ENCODE results near the gene PAM. TPM values are rescaled to one million over a fixed set of nuclear protein-coding genes. Genes with fewer than 3 reads are reported as not detected.

Gene PAM
- total and polyA plus RNA-seq, 2 donors (not counting 3 experiments of a cell fraction or from before 2014, with no cell fraction given): 118 to 176 TPM

- BruUV-seq (replicated peaks): no TSS peak
- no peaks in the 10 kb centered on the region for H4K20me1 ChIP-seq (replicated peaks; ENCODE audit: control insufficient read depth, extremely low read depth, insufficient read depth, low read length)
- H3K9ac ChIP-seq (replicated peaks; ENCODE audit: extremely low read depth, insufficient read depth, low read length): no peak overlapping the region
- DNase-seq (ENCODE audit: low read depth, low spot score): no peak
- no peaks in the 10 kb centered on the region for H3K27me3 ChIP-seq (ENCODE audit: control insufficient read depth in 2 of 2, insufficient read depth in 2 of 2, low read length in 2 of 2)
- H3K9me3 ChIP-seq (replicated peaks; ENCODE audit: control insufficient read depth, insufficient read depth, low read length): no peaks in the 10 kb centered on the region
- peaks cover 15% of the 10 kb centered on the region for H3K4me1 ChIP-seq (ENCODE audit: control insufficient read depth, extremely low read depth, insufficient read depth, low read length)
- CTCF ChIA-PET: interaction anchor here (1.1 to 4.3 kb wide), 6 partner anchors 10 to 149 kb away, joined by 3 to 15 read pairs (median 5); no protein-coding TSS in a partner anchor
- no peaks in the 10 kb centered on the region for H3K79me2 ChIP-seq (ENCODE audit: control insufficient read depth, insufficient read depth, low read length)
- no peak overlapping the region for H3K27ac ChIP-seq (ENCODE audit: insufficient read depth, low read depth, low read length)
- TF ChIP-seq MYC (IDR thresholded peaks at IDR 0.05; ENCODE audit: low read depth, low read length) (no peak), EZH2 (IDR thresholded peaks at IDR 0.05; ENCODE audit: borderline replicate concordance, low read depth, low read length, severe bottlenecking) (no peak)
- TF ChIP-seq, protein P1, sequence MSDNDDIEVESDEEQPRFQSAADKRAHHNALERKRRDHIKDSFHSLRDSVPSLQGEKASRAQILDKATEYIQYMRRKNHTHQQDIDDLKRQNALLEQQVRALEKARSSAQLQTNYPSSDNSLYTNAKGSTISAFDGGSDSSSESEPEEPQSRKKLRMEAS (IDR thresholded peaks at IDR 0.05; ENCODE audit: insufficient read depth, insufficient read length): no peak
- TF ChIP-seq, protein P2, sequence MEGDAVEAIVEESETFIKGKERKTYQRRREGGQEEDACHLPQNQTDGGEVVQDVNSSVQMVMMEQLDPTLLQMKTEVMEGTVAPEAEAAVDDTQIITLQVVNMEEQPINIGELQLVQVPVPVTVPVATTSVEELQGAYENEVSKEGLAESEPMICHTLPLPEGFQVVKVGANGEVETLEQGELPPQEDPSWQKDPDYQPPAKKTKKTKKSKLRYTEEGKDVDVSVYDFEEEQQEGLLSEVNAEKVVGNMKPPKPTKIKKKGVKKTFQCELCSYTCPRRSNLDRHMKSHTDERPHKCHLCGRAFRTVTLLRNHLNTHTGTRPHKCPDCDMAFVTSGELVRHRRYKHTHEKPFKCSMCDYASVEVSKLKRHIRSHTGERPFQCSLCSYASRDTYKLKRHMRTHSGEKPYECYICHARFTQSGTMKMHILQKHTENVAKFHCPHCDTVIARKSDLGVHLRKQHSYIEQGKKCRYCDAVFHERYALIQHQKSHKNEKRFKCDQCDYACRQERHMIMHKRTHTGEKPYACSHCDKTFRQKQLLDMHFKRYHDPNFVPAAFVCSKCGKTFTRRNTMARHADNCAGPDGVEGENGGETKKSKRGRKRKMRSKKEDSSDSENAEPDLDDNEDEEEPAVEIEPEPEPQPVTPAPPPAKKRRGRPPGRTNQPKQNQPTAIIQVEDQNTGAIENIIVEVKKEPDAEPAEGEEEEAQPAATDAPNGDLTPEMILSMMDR (IDR thresholded peaks at IDR 0.05; ENCODE audit: extremely low read depth in 1 of 2, insufficient read depth in 1 of 2, low read depth in 1 of 2, low read length in 2 of 2): no peak
- FAIRE-seq: no peak
- no peaks in the 10 kb centered on the region for H3K9me1 ChIP-seq (replicated peaks; ENCODE audit: control insufficient read depth, extremely low read depth, insufficient read depth, low read length)
- no peak overlapping the region for H2AFZ ChIP-seq (ENCODE audit: low read depth, low read length)
- dilution Hi-C loops (cut with MboI; ENCODE audit: extremely low pct_ligation_motif_present, low sequenced_read_pairs) (no loop called here), intact Hi-C loops (cut with micrococcal nuclease) (no loop called here)
- H3K4me2 ChIP-seq (ENCODE audit: insufficient read depth, low read length): no peak overlapping the region
- POLR2A ChIA-PET: no interaction called here
- no peak overlapping the region for H3K4me3 ChIP-seq (replicated peaks in 1 of 3; ENCODE audit: insufficient read depth in 1 of 3, low read depth in 1 of 3, low read length in 3 of 3)
- no peaks in the 10 kb centered on the region for H3K36me3 ChIP-seq (ENCODE audit: control insufficient read depth in 2 of 2, extremely low read depth in 1 of 2, insufficient read depth in 2 of 2, low read length in 2 of 2)
These were observed 75.1 kb downstream of the PAM start for GRCh38 chr5:102830241-102830640.

DNA sequence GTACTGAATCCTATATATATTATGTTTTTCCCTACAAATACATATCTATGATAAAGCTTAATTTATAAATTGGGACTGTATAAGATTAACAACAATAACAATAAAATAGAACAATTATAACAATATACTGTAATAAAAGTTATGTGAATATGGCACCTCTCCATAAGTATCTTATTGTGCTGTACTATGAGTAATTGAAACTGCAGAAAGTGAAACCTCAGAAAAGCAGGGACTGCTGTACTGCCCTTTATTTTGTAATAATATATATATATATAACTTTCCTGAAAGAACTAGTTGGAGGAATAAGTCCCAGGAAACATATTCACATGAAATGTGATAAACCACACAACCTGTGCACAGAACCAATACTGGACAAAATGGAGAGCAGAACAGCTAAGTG lies 77.3 kb downstream of the PAM start:
- Histone ChIP-seq H3K9me1 (replicated peaks; ENCODE audit: control insufficient read depth, extremely low read depth, insufficient read depth, low read length) (no peaks in the 10 kb centered on the region), H3K27me3 (ENCODE audit: control insufficient read depth in 2 of 2, insufficient read depth in 2 of 2, low read length in 2 of 2) (no peaks in the 10 kb centered on the region), H2AFZ (ENCODE audit: low read depth, low read length) (no peak overlapping the region), H3K9ac (replicated peaks; ENCODE audit: extremely low read depth, insufficient read depth, low read length) (no peak overlapping the region), H3K4me3 (replicated peaks in 1 of 3; ENCODE audit: insufficient read depth in 1 of 3, low read depth in 1 of 3, low read length in 3 of 3) (no peak overlapping the region), H3K4me2 (ENCODE audit: insufficient read depth, low read length) (no peak overlapping the region), H3K27ac (ENCODE audit: insufficient read depth, low read depth, low read length) (no peak overlapping the region), H4K20me1 (replicated peaks; ENCODE audit: control insufficient read depth, extremely low read depth, insufficient read depth, low read length) (no peaks in the 10 kb centered on the region), H3K9me3 (replicated peaks; ENCODE audit: control insufficient read depth, insufficient read depth, low read length) (no peaks in the 10 kb centered on the region), H3K79me2 (ENCODE audit: control insufficient read depth, insufficient read depth, low read length) (no peaks in the 10 kb centered on the region), H3K36me3 (ENCODE audit: control insufficient read depth in 2 of 2, extremely low read depth in 1 of 2, insufficient read depth in 2 of 2, low read length in 2 of 2) (no peaks in the 10 kb centered on the region), H3K4me1 (ENCODE audit: control insufficient read depth, extremely low read depth, insufficient read depth, low read length) (peaks cover 5% of the 10 kb centered on the region)
- FAIRE-seq (no peak), DNase-seq (ENCODE audit: low read depth, low spot score) (no peak)
- POLR2A ChIA-PET: no interaction called here
- CTCF ChIA-PET: interaction anchor here (0.9 to 4.3 kb wide), 8 partner anchors 8 to 151 kb away, joined by 3 to 15 read pairs (median 4); no protein-coding TSS in a partner anchor
- no TSS peak for BruUV-seq (replicated peaks)
- TF ChIP-seq JUN (IDR thresholded peaks at IDR 0.05; ENCODE audit: borderline replicate concordance, insufficient read depth, insufficient read length, low read depth) (no peak), FOS (IDR thresholded peaks at IDR 0.05; ENCODE audit: borderline replicate concordance, insufficient read depth, low read length) (no peak), POLR2A (IDR thresholded peaks at IDR 0.05; ENCODE audit: low read depth, low read length) (no peak), MYC (IDR thresholded peaks at IDR 0.05; ENCODE audit: low read depth, low read length) (no peak), EZH2 (IDR thresholded peaks at IDR 0.05; ENCODE audit: borderline replicate concordance, low read depth, low read length, severe bottlenecking) (no peak), POLR2AphosphoS5 (IDR thresholded peaks at IDR 0.05; ENCODE audit: insufficient read depth, low read depth, low read length) (no peak), GATA2 (IDR thresholded peaks at IDR 0.05; ENCODE audit: insufficient read depth, insufficient read length, low read depth, low read length) (no peak)
- TF ChIP-seq, protein P2 (IDR thresholded peaks at IDR 0.05; ENCODE audit: extremely low read depth in 1 of 2, insufficient read depth in 1 of 2, low read depth in 1 of 2, low read length in 2 of 2): no peak
- TF ChIP-seq, protein P1 (IDR thresholded peaks at IDR 0.05; ENCODE audit: insufficient read depth, insufficient read length): no peak
- dilution Hi-C loops (cut with MboI; ENCODE audit: extremely low pct_ligation_motif_present, low sequenced_read_pairs) (no loop called here), intact Hi-C loops (cut with micrococcal nuclease) (no loop called here)
